BJ (cell line): ENCODE data around the gene WWOX. TPM values are rescaled to one million over a fixed set of nuclear protein-coding genes. Genes with fewer than 3 reads are reported as not detected.
A peak's percentile ranks its signal among the peaks of the same experiment; 100 is the strongest.

ENCODE experiments used
- CTCF ChIA-PET: fragments of 350-600 bp; formaldehyde crosslinking; extraction: SDS; loops from one replicate; lab custom pipeline; 2021; ENCODE audit warnings: antibody characterized with exemption, inconsistent platforms; lab: Yijun Ruan, JAX
- POLR2A ChIA-PET: fragments of 300-600 bp; sonication (Branson Sonifier 250); formaldehyde crosslinking; extraction: SDS; loops from one replicate; lab custom pipeline; 2021; ENCODE audit warnings: antibody characterized with exemption; lab: Charles Lee
- DNase-seq: peaks from one replicate; pipeline ENCODE4 v3.0.0-alpha.2; 2011; ENCODE audit warnings: low read depth
- H3K27me3 ChIP-seq: 2 replicates; pipeline ENCODE4 v1.6.0; 2011; ENCODE audit warnings: low read length; ENCODE audit not compliant: control insufficient read depth, insufficient read depth
- H3K36me3 ChIP-seq: 2 replicates; pipeline ENCODE4 v1.5.1; 2011; ENCODE audit warnings: low read length; ENCODE audit not compliant: control insufficient read depth, insufficient read depth
- H3K4me3 ChIP-seq: 2 replicates; pipeline ENCODE4 v1.5.1; 2011; ENCODE audit warnings: low read depth, mild to moderate bottlenecking, control low read depth, low read length
- CTCF ChIP-seq: IDR thresholded peaks from 2 replicates; pipeline ENCODE4 v1.5.1; 2011; ENCODE audit warnings: low read depth, mild to moderate bottlenecking, control low read depth, inconsistent platforms, low read length, moderate library complexity; ENCODE audit not compliant: insufficient read depth
- polyA plus RNA-seq: library from polyadenylated mRNA; depleted of rRNA; stranded (reverse); fragments of >200 nt; gene quantifications from 2 replicates; pipeline ENCODE4 v1.2.3, GENCODE V29; 2011

The WWOX gene
- polyA plus RNA-seq, 1 experiment, result 3.1 TPM

DNA sequence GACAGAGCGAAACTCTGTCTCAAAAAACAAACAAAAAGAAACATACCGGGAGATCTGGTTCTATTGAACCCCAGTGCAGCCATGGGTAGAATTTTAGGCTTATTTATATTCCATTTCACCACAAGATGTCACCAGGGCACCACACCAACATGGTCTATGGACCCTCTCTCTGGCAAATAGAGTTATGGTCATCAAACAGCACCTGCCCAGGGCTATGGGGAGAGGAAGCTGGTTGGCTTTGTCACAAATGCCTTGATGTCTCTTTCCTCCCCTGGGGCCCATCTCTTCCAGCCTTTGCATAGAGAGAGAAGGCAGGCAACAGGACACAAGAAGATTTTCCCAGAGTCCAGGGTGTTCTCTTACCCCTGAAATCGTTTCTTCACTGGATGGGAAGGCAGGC, 128.4 kb downstream of the WWOX start:
- no peak overlapping the region for H3K4me3 ChIP-seq
- TF ChIP-seq CTCF, result no peak
- POLR2A ChIA-PET, result no interaction called here
- no peak for DNase-seq
- no peaks in the 10 kb centered on the region for H3K36me3 ChIP-seq
- no peaks in the 10 kb centered on the region for H3K27me3 ChIP-seq
- CTCF ChIA-PET, result no interaction called here

DNA sequence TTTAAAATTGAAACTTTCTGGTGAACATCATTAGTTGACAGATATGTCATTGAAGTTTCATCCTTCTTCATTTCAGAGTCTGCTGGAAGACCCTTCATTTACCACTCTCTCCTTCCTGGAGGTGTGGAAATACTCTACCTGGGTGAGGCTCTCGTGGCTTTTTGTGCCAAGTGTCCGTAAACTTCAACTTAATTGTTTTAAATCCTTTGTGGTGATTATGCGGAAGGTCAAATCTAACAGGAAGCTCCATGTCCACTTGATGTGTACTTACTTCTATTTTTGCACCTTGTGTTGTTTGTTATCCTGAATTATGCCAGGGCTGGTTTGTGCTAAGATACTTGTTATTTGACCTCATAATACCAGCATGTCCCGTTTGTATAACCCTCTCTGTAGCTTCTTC, 129.2 kb downstream of the WWOX start:
- CTCF ChIA-PET, result no interaction called here
- Histone ChIP-seq H3K27me3 (no peaks in the 10 kb centered on the region), H3K4me3 (no peak overlapping the region), H3K36me3 (no peaks in the 10 kb centered on the region)
- no peak for DNase-seq
- no peak for TF ChIP-seq CTCF
- POLR2A ChIA-PET, result no interaction called here

DNA sequence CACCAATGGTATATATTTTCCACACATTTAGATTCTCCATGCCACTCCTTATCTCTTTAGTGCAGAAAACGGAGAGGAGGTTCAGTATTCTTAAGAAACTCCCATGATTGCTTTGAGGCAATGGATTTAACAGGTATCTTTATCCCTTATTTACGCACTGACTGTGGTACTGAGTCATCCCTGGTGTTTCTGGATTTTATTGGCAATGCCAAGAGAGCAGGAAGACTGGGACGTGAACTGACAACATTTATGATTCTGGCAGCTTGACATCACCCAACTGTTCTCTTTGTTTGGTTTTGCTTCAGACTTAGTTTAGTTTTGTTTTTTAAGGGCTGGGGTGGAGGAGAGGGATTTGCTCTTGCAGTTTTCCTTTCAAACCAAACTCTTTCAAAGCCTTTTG, 131.4 kb downstream of the WWOX start:
- Histone ChIP-seq H3K36me3 (no peaks in the 10 kb centered on the region), H3K4me3 (no peak overlapping the region), H3K27me3 (no peaks in the 10 kb centered on the region)
- DNase-seq, result no peak
- ChIA-PET POLR2A (no interaction called here), CTCF (interaction anchor here (1.1 kb wide), 1 partner anchor 110 kb away, joined by 3 read pairs; no protein-coding TSS in a partner anchor)
- TF ChIP-seq CTCF, result no peak

DNA sequence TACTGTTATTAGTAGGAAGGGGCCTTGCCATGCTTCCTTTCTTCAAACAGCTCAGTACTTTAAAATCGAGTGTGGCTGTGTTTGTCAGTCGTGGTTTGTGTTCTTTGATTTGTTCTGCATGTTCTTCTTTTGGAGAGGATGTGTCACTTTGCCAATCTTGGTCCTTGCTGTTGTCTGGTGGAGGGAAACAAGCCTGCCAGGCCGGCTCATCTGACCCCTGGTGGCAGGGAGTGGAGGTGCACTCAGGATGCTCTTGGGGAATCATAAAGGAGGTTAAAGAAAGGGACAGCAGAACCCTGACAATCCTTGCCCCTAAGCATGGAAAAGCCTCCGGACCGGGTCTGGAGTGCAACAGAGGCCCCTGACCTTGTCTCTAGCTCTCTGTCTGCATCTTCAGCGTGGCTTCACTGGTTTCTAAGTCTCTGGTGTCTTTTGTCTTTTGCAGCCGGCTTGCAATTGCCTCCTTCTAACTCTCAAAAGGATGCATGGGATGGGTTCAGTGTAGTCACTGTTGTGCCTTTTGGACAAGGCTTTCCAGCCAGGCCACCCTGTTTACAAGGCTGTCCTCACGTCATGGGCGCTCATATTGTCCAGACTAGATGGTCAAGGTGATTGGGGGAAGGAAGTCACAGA, 135.8 kb downstream of the WWOX start:
- H3K36me3 ChIP-seq, result no peaks in the 10 kb centered on the region
- peak; percentile 70 for TF ChIP-seq CTCF
- no peak overlapping the region for H3K4me3 ChIP-seq
- CTCF ChIA-PET, result no interaction called here
- no peak for DNase-seq
- no peaks in the 10 kb centered on the region for H3K27me3 ChIP-seq
- POLR2A ChIA-PET, result no interaction called here

DNA sequence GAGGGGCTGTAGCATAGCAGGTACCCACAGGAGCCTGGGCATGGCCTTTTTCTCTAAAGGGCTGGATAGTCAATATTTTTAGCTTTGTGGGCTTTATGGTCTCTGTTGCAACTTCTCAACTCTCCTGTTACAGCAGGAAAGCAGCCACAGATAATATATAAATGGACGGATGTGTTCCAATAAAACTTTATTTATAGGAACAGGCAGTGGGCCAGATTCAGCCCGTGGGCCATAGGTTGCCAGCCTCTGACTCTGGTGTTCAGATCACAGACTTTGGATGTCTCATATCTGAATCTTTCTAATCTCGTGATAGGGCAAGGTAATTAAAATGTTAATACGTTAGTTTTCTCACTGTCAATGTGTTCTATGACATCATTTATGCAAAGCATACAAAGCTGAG, 136.4 kb downstream of the WWOX start:
- Histone ChIP-seq H3K4me3 (no peak overlapping the region), H3K27me3 (no peaks in the 10 kb centered on the region), H3K36me3 (no peaks in the 10 kb centered on the region)
- no peak for DNase-seq
- TF ChIP-seq CTCF, result no peak
- CTCF ChIA-PET, result no interaction called here
- POLR2A ChIA-PET, result no interaction called here
